RPMI8226 (cell line): ENCODE results near the gene CASKIN1.
"Not testable (repeated sequence)": the region's sequence is repeated elsewhere in the genome, so short reads cannot be mapped to it uniquely, and the experiment has no call there.

ENCODE experiments used
- DNase-seq: peaks from one replicate; pipeline ENCODE4 v3.0.0-alpha.2; 2015

The CASKIN1 gene

GRCh38 chr16:2196162-2196980, at the start of gene CASKIN1:
CASKIN1 (minus strand) TSS chr16:2196605; CDS start chr16:2196432, 173 bp downstream.
- peak; percentile 62 for DNase-seq

- no peak for DNase-seq
Measured at GRCh38 chr16:2244926-2245795, 48.8 kb upstream of the CASKIN1 start.

GRCh38 chr16:2244301-2244700, 47.9 kb upstream of the CASKIN1 start:
- no peak for DNase-seq

GRCh38 chr16:2243781-2244180, 47.4 kb upstream of the CASKIN1 start:
- DNase-seq = no peak

- no peak for DNase-seq
Measured at GRCh38 chr16:2243031-2243528, 46.7 kb upstream of the CASKIN1 start.

GRCh38 chr16:2242598-2242997, 46.2 kb upstream of the CASKIN1 start:
- DNase-seq = no peak

GRCh38 chr16:2240331-2240730, 43.9 kb upstream of the CASKIN1 start:
- not testable (repeated sequence) for DNase-seq

- no peak for DNase-seq
Measured at GRCh38 chr16:2238838-2239675, 42.7 kb upstream of the CASKIN1 start.

- no peak for DNase-seq
Measured at GRCh38 chr16:2238150-2238837, 41.9 kb upstream of the CASKIN1 start.

GRCh38 chr16:2237493-2238149, 41.2 kb upstream of the CASKIN1 start:
- DNase-seq = no peak

- no peak for DNase-seq
Measured at GRCh38 chr16:2237102-2237482, 40.7 kb upstream of the CASKIN1 start.

GRCh38 chr16:2236337-2237101, 40.1 kb upstream of the CASKIN1 start, which contains the start of gene DNASE1L2:
DNASE1L2 (plus strand) TSS chr16:2236444; CDS start chr16:2236817, 373 bp downstream.
- DNase-seq = no peak

- DNase-seq = no peak
Measured at GRCh38 chr16:2235695-2236336, 39.4 kb upstream of the CASKIN1 start.

GRCh38 chr16:2235234-2235651, 38.8 kb upstream of the CASKIN1 start:
- no peak for DNase-seq

- DNase-seq = no peak
Measured at GRCh38 chr16:2234813-2235170, 38.4 kb upstream of the CASKIN1 start.

- no peak for DNase-seq
Measured at GRCh38 chr16:2233872-2234812, 37.7 kb upstream of the CASKIN1 start.

GRCh38 chr16:2233046-2233775, 36.8 kb upstream of the CASKIN1 start:
- no peak for DNase-seq
